Measurements from ENCODE around the gene INO80.

GRCh38 chr15:40992825-40993224 is 123.3 kb downstream of the INO80 start:
- TF ChIP-seq ZNF565 (CRISPR knock-in tag; conservative IDR thresholded peaks at IDR 0.05; ENCODE audit: low read depth) (no peak), ZFP3 (CRISPR knock-in tag; IDR thresholded peaks at IDR 0.05) (no peak), ARNTL (CRISPR knock-in tag; IDR thresholded peaks at IDR 0.05; ENCODE audit: borderline replicate concordance, low read depth) (no peak), SNAI2 (CRISPR knock-in tag; IDR thresholded peaks at IDR 0.05) (no peak)
